NCI-H1092 treated with DMSO at 0.1 percent for 48 hours (cell line): ENCODE results near the gene LRRC4C.

Experiments used
- DNase-seq: peaks from one replicate; lab custom pipeline; 2025; lab: John Stamatoyannopoulos, UW

LRRC4C gene

GRCh38 chr11:40370821-40371616 lies 1088.4 kb downstream of the LRRC4C start:
- DNase-seq: no peak

- DNase-seq: no peak
These were observed 1099.2 kb downstream of the LRRC4C start for GRCh38 chr11:40360206-40360798.

GRCh38 chr11:40354121-40354520 lies 1105.3 kb downstream of the LRRC4C start:
- DNase-seq: no peak

GRCh38 chr11:40340911-40341310 lies 1118.5 kb downstream of the LRRC4C start:
- no peak for DNase-seq

DNA sequence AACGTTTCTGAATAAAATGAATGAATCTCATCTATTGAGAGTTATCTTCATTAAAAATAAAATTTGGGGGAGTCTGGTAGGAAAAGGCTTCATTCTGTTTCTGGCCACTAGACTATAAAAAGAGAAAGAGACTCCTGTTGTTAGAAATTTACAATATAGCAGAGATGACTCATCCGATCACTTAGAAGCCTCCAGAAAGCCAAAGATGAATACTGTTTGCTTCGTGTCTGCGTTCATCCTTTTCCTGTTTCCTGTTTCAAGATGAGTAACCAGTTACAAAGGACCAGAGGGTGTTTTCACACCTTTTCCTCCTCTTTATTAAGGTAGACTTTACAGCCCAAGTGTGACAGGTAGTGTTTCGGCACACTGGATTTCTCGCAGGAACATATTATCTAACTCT lies 1120.7 kb downstream of the LRRC4C start:
- no peak for DNase-seq

DNA sequence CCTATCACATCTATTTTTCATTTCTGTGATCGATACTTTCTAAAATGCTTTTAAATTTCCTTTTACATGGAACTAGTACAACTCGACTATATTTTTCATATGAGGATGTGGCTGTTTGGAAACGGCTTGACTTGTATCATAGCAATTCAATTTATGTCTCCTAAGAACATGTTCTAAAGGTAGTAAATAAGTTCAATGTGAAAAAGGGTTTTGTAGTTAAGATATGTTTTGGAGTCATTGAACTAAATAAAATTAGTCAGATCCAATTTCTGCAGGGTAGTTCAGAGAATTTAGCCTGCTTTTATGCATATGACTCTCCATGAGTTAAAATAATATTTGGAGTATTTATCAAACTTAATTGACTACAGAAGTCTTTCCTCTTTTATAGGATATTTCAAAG lies 1121.4 kb downstream of the LRRC4C start:
- no peak for DNase-seq

DNA sequence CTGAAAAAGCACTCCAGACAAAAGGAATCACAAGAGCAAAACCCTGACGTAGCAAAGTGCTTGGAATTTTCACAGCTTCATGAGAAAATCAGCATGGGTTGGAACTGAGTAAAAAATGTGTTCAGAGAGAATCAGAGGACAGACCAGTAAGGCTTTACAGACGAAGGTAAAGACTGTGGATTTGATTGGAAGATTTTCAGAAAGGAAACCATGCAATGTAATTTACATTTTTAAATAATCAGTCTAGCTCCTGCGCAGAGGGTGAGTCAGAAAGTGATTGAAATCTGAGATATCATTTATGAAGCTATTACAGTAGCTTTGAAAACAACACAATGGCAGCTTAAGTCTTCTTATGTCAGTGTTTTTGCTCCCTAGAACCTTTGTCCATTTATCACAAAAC lies 1122.3 kb downstream of the LRRC4C start:
- no peak for DNase-seq

GRCh38 chr11:40328890-40329614 lies 1130.4 kb downstream of the LRRC4C start:
- DNase-seq: peak; percentile 29

GRCh38 chr11:40323241-40323640 lies 1136.2 kb downstream of the LRRC4C start:
- no peak for DNase-seq

DNA sequence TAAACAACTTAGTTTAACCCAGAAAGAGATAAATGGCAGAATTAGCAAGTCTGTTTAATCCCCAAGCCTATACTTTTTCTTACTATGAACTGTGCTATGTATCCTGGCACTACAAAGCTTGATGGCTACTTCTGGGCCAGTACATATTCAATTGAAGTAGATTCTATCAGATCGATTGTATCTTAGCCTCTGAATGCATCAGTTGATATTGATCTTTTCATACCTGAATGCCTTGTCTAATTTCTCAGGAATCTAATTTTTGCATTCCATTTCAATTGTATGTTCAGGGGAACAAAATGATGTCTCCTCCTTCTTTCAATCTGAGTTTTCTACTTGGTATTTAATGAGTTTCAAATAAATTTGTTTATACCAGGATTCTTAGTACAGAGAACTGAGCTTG lies 1137.9 kb downstream of the LRRC4C start:
- DNase-seq: no peak

GRCh38 chr11:40316171-40316570 lies 1143.3 kb downstream of the LRRC4C start:
- no peak for DNase-seq

- no peak for DNase-seq
These were observed 1144.3 kb downstream of the LRRC4C start for GRCh38 chr11:40315122-40315521.

- DNase-seq: no peak
These were observed 1145.1 kb downstream of the LRRC4C start for GRCh38 chr11:40314327-40314726.

DNA sequence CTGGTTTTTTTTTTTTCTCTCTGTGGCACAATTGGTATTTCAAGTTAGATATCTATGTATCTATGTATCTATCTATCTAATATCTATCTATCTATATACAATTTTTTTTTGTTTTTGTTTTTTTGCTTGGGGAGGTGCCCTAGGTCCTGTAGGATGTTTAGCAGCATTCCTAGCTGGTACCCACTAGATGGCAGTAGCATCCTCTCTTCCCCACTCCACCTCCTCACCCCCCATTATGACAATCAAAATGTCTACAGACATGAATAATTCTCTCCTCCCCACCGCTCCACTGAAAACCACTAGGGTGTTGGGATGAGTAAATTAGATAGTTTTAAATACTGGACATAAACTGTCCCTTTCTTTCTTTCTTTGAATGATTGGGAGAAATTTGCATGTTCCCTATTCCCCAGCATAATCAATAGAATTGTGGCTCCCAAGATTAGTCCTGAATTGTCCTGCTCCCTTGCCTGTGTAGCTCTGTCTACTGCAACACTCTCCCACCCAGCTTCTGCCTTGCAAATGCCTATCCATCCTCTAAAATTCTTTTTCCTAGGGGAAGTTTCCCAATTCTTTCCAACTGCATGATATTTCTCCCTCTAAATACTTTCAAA lies 1152.4 kb downstream of the LRRC4C start:
- peak; percentile 54 for DNase-seq

GRCh38 chr11:40302669-40303068 lies 1156.8 kb downstream of the LRRC4C start:
- DNase-seq: no peak

DNA sequence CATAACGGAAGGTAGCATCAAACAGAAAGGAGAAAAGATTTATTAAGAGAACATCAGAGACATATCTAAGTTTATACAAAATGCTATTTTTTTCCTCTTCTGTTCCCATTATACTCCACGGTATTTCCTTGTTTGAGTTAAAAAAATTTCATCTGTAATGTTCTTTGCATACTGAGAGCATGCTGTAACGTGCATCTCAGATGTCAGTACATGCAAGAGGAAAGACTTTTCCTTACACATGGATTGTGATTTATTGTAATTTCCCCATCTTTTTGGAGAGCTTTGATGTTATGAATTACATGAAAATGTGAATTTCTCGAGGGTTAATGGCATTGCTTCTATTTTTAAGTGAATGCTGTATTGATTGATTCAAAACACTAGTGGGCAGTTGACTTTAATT lies 1164.0 kb downstream of the LRRC4C start:
- no peak for DNase-seq

- no peak for DNase-seq
These were observed 1164.7 kb downstream of the LRRC4C start for GRCh38 chr11:40294741-40295140.

DNA sequence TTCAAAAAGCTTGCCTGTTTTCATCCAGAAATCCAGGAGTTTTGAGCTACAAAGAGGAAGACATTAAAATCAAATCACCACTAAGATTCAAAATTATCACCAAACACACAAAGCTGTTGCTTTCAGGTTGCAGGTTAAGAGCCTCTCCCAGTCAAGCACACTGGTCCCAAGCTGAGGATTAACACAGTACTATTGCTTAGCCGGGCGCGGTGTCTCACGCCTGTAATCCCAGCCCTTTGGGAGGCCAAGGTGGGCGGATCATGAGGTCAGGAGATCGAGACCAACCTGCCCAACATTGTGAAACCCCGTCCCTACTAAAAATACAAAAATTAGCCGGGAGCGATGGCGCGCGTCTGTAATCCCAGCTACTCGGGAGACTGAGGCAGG lies 1165.1 kb downstream of the LRRC4C start:
- no peak for DNase-seq

- peak; percentile 97 for DNase-seq
These were observed 1165.7 kb downstream of the LRRC4C start for GRCh38 chr11:40293655-40294348.

GRCh38 chr11:40292721-40293508 lies 1166.5 kb downstream of the LRRC4C start:
- DNase-seq: peak; percentile 35

DNA sequence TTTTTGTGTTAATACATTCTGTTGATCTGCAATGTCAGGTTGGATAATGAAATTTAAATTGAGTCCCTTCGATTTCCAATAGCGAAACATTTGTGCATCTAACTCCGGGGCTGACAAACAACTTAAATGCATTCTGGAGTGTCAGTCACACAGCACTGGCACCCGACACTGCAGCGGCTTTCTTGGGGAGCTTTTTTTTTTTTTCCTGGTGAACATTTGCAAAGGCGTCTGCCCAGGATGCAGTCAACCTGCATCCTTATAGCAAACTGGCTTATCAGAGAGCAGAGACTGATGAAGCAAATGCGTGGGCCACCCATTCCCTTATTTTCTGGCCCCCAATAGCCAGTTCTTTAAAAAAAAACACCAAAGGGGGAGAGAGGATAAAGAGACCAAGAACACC lies 1167.7 kb downstream of the LRRC4C start:
- peak; percentile 35 for DNase-seq
